T-helper 9 cell (primary cell): ENCODE results near the gene DENND5A.
A peak's percentile ranks its signal among the peaks of the same experiment; 100 is the strongest.

Source experiments
- DNase-seq: peaks from one replicate; pipeline ENCODE4 v3.0.0-alpha.2; 2020
- total RNA-seq, 2 donors: gene quantifications; one replicate each; lab custom pipeline; 2026; lab: John Stamatoyannopoulos, UW

Gene DENND5A
- total RNA-seq = 91.0 to 107 reads per million in 2 donors

DNA sequence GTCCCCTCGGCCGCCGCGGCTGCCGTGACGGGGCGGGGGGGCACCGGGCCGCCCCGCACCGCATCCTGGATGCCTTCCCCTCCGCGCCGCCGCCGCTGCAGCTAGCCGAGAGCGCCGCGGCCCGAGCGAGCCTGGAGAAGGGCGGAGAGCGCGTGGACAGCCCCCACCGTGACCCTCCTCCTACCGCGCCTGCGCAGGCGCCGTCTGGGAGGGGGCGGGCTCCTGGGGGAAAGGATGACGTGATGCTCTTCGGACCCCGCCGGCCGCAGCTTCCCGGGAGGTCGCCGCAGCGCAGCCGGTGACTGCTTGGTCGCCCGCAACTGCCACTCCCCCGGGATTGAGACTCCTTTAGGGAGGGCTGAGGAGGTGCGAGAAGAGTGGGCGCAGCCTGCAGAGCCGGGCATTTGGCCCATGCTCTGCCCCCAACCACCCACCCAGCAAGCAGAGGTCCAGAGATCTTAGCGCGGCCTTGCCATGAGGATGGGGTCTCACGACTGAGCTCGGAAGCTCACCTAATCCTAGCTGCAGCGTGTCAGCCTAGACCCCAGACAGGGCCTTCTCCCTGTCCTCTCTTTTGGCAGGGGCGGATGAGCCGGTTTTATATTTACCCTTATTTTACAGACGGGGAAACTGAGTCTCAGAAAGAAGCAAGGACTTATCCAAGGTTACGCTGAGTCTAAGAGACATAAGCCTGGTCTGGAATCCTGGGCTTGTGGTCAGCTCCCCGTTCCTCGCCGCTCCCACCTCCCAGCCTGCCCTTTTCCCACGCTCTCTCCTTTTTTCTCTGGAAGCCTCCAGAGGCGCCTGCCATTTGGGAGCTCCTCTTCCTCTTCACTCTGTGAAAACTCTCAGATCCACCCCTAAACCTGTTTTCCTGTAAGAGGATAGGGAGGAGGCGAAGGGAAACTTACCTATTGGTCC is at the start of gene DENND5A:
Gene DENND5A (minus strand): TSS at position 140 of the 921 bp plus-strand sequence. CDS start 281 bp downstream, outside the sequence.
- peak; percentile 31 for DNase-seq

DNA sequence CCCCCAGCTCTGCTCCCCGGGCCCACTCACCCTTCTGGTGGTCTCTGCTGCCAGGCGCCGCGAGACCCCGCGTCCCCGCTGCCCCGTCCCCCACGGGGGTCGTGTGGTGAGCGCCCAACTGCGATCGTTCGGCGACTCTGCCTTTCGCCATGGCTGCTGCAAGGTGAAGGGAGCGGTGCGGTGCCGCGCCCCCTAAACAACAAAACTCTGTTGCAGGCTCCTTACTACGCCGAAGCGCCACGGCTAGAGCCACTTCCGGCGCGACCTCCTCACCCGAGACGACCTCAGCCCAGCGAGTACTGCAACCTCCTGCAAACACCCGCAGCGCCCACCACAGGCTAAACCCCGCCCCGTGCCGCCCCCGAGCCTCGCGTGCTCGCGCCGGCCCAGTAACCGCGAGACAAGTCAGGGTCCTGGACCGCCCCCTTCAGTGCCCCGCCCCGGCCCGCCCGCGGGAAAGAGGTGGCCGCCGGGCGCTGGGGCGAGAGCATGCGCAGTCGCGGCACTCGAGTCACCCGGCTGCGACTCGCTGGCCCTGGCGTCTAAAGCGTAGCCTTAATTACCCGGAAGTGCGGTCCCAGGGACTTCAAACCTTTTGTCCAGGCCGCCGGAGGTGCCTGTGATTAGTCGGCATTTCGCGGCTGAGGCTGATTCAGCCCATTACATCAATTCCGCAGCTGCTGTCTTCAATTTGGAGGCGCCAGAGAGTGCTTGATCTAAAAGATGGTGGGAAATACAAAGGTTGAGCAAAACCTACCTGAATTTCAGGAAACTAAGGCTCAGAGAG is 49.3 kb upstream of the DENND5A start, which contains the start of gene TMEM41B:
Gene TMEM41B (minus strand): TSS at position 303 of the 787 bp plus-strand sequence. CDS start 152 bp downstream, at position 151.
- DNase-seq = peak; percentile 99

GRCh38 chr11:9313648-9314290 is 48.6 kb upstream of the DENND5A start:
- DNase-seq = peak; percentile 20

DNA sequence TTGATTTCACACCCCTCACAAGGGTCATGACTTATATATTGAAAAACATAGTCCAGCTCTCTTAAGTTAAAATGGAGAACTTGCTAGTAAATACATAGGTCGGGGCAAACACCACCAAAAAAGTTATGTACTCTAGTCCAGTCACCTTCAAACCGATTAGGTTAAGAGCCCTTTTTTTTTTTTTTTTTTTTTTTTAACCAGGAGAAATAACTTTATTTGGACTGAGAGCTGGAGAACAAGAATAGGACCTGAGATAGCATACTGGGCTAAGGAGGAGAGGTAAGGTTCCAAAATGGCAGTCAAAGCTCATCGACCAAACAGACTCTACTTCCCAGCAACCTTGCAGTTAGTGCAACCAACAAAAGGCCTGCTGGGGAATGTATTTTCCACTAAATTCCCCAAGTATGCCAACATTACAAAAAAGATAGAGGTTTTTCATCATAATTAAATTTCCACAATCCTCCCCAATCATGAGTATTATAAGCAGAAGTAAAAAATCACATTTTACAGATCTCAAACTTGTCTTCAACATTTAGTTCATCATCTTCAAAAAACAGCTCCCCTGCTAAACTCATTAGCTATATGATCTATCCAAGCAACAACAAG is 45.4 kb upstream of the DENND5A start:
- DNase-seq = no peak

- no peak for DNase-seq
These were observed 39.0 kb upstream of the DENND5A start for GRCh38 chr11:9304178-9304577.

DNA sequence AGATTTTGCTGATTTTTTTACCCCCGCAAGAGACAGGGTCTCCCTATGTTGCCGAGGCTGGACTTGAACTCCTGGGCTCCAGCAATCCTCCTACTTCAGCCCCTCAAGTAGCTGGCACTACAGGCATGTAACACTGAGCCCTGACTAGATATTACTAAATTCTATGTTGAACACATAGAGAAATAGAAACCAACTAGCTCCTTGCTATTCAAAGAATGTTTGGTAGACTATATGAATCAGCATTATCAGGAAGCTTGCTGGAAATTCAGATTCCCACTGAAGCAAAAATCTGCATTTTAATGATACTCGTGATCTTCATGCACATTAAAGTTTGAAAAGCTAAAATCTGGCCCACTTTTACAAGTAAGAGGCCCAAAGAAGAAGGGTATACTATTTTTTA is 37.3 kb upstream of the DENND5A start:
- no peak for DNase-seq

- DNase-seq = no peak
These were observed 36.6 kb upstream of the DENND5A start for GRCh38 chr11:9301720-9302119.

DNA sequence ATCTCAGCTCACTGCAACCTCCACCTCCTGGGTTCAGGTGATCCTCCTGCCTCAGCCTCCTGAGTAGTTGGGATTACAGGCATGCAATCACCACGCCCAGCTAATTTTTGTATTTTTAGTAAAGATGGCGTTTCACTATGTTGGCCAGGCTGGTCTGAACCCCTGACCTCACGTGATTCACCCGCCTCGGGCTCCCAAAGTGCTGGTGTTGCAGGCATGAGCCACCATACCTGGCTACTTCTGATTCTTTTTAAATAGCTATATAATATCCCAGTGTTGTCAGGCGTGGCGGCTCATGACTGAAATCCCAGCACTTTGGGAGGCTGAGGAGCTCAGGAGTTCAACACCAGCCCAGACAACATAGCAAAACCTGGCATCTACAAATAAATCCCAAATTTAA is 28.5 kb upstream of the DENND5A start:
- DNase-seq = no peak

GRCh38 chr11:9285850-9286587 is 20.9 kb upstream of the DENND5A start:
- no peak for DNase-seq

GRCh38 chr11:9280655-9281301 is 15.6 kb upstream of the DENND5A start:
- peak; percentile 13 for DNase-seq

- no peak for DNase-seq
These were observed 12.0 kb upstream of the DENND5A start for GRCh38 chr11:9277176-9277575.

GRCh38 chr11:9276571-9276970 is 11.4 kb upstream of the DENND5A start:
- DNase-seq = no peak

DNA sequence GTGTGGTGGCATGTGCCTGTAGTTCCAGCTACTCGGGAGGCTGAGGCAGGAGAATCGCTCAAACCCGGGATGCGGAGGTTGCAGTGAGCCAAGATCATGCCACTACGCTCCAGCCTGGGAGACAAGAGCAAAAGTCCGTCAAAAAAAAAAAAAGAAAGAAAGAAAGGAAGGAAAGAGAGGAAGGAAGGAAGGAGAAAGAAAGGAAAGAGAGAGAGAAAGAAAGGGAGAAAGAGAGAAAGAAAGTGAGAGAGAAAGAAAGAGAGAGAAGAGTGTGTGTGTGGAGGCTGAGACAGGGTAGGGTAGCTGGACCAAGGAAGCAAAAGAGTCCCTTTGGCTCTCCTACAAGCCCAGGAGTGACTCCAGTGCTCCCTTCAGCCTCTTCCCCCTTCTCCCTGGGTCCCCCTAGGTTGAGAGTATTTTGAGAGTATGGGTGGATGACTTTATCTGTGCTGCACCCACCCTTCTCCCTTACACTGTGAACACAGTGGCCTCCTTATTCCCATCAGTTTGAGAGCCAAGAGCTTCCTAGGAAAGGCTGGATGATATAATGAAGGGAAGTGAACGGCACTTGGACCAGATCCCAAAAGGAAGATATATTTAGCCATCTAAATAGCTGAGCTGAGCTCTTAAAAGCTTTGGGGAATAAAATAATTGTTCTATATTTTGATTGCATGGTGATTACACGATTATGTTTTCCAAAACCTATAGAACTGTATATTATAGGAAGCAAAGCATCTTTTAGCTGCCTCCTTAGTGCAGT is 9.5 kb upstream of the DENND5A start:
- DNase-seq = no peak

DNA sequence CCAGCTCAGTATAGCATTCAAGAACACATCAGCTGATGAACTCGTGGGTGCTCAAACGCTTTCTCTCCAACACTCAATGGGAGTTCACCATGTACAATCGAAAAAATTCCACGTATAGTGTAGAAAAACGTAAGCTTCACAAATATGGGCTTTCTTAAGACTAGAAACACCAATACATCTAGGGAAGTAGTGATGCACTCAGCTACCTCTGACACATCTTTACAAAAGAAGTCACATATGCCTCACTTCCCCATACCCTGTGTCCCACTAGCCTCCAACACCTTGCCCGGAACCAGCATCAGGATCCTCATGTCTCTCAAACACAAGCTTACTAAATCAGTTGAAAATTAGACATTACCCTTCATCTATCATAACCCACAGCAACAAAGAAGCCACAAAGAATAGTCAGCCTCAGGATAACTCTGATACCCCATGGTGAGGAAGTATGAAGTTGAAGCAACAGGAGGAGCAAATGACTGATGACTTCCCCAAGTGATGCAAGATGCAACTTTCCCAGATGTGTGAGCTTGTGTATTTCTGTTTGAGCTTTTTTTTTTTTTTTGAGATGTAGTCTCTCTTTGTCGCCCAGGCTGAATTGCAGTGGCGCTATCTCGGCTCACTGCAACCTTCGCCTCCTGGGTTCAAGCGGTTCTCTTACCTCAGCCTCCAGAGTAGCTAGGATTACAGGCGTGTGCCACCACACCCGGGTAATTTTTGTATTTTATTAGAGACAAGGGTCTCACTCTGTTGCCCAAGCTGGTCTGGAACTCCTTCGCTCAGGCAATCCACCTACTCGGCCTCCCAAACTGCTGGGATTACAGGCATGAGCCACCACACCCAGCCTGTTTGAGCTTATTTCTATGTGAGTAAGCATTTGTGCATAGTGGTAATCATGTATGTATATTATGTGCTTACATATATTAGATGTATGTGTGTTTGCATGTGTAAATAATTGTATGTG is 8.5 kb upstream of the DENND5A start:
- DNase-seq = no peak

GRCh38 chr11:9269492-9270013 is 4.4 kb upstream of the DENND5A start:
- DNase-seq = no peak

DNA sequence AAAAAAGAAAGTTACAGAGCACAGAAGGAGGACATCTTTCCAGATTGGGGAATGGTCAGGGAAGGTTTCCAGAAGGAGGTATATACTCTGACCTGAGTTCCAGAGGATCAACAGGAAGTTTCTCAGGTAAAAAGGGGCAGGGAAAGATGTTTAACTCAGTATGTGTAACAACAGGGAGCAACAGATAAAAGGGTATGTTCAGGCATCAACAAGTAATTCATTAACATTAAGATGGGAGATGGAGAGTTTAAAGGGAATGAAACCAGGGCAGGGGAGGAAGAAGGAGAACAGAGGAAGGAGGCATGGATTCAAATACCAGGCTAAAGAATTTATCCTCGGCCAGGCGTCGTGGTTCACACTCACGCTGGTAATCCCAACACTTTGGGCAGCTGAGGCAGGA is 2.5 kb upstream of the DENND5A start:
- no peak for DNase-seq

GRCh38 chr11:9266926-9267325 is 1.8 kb upstream of the DENND5A start:
- no peak for DNase-seq

GRCh38 chr11:9266132-9266736 is 1.1 kb upstream of the DENND5A start:
- DNase-seq = no peak
